WI38 (cell line): ENCODE measurements around the gene PVR.
"Not testable (repeated sequence)": the region's sequence is repeated elsewhere in the genome, so short reads cannot be mapped to it uniquely, and the experiment has no call there.

Experiments used
- H3K4me3 ChIP-seq: 2 replicates; pipeline ENCODE4 v1.5.1; 2011; ENCODE audit warnings: low read depth, mild to moderate bottlenecking, control low read depth, low read length
- TF ChIP-seq, protein P1 (sequence below): IDR thresholded peaks from 2 replicates; pipeline ENCODE4 v1.5.1; 2012; ENCODE audit warnings: low read depth, mild to moderate bottlenecking, control low read depth, low read length

PVR gene

DNA sequence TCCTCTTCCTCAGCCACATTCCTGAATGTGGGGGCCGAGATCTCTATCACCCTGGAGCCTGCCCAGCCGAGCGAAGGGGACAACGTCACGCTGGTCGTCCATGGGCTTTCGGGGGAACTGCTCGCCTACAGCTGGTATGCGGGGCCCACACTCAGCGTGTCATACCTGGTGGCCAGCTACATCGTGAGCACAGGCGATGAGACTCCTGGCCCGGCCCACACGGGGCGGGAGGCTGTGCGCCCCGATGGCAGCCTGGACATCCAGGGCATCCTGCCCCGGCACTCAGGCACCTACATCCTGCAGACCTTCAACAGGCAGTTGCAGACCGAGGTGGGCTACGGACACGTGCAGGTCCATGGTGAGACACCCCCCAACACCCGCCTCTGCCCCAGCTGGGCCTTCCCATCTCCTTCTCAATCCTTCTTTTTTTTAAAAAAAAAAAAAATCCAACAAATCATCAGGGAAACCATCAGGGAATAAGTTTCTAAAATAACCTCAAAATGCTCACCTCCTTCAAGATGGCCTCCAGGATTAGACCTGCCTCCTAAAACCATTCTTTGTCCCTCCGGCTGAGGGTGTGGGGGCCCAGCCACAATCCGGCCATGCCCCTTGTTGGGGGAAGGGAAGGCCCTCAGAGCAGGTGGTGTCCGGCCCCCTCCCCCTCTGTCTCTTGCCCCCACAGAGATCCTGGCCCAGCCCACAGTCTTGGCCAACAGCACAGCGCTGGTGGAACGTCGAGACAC is 59.8 kb downstream of the PVR start:
- no peak overlapping the region for H3K4me3 ChIP-seq

DNA sequence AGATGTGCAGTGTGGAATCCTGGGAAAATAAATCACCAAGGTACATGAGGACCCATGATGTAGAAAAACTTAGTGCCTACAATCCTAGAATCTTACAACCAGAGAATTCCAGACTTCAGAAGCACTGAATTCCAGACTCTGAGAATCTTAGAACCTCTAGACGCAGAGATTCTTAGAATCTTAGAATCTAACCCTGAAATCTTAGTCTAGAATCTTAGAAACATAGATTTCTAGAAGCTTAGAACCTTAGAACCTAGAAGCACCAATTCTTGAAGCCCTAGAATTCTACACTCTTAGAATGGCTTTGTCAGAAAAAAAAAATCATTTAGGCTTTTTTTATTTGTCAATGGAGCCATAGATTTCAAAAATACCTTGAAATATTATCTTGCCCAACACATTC is 61.3 kb downstream of the PVR start:
- TF ChIP-seq, protein P1, sequence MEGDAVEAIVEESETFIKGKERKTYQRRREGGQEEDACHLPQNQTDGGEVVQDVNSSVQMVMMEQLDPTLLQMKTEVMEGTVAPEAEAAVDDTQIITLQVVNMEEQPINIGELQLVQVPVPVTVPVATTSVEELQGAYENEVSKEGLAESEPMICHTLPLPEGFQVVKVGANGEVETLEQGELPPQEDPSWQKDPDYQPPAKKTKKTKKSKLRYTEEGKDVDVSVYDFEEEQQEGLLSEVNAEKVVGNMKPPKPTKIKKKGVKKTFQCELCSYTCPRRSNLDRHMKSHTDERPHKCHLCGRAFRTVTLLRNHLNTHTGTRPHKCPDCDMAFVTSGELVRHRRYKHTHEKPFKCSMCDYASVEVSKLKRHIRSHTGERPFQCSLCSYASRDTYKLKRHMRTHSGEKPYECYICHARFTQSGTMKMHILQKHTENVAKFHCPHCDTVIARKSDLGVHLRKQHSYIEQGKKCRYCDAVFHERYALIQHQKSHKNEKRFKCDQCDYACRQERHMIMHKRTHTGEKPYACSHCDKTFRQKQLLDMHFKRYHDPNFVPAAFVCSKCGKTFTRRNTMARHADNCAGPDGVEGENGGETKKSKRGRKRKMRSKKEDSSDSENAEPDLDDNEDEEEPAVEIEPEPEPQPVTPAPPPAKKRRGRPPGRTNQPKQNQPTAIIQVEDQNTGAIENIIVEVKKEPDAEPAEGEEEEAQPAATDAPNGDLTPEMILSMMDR = no peak

More for the DNA sequence above, 59.8 kb downstream of the PVR start:
- TF ChIP-seq, protein P1 = no peak

DNA sequence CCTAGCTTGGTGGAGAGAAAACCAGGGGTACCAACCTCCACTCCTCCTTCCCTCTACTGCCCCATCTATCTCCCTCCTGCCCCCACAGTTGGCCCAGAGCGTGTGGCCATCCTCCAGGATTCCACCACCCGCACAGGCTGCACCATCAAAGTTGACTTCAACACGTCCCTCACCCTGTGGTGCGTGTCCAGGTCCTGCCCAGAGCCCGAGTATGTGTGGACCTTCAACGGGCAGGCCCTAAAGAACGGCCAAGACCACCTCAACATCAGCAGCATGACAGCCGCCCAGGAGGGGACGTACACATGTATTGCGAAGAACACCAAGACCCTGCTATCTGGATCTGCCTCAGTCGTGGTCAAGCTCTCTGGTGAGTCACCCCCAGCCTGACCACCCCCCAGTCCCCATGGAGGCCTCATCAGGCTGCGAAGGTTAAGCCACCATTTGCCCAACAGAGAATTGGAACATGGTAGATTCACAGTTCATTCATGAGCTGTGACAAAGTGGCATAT is 61.8 kb downstream of the PVR start:
- TF ChIP-seq, protein P1 = no peak
- no peak overlapping the region for H3K4me3 ChIP-seq

More for the DNA sequence above, 61.3 kb downstream of the PVR start:
- H3K4me3 ChIP-seq = no peak overlapping the region

DNA sequence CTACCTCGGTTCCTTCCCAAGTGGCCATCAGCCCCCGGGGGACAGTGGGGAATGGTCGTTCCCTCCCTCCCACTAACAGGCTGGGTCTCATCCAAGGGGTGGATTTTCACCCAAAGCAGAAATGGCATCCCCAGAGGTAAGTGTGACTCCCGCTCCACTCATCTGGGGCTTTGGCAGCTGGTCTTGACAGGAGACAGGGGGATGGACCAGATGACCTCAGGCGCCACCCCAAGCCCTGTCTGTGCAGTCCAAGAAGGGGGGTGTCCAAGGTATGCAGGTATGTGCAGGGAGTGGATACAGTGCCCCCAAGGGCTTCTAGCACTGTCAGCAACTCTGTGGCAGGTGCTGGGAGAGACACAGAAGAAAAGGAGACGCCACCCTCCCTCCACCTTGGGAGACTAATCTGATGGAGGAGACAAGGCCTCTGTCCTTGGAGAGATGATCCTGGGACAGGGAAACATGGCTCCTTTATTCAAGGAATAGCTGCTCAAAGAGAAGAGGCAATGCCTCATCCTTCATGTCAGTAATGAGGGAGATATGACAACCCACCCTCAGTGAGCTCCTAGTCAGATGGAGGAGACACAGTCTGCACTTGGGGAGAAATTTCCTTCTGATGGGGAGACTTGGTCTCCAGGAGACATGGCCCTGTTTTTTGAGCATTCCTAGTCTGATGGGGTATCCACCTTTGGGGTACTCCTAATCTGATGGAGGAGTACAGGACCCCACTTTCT is 63.0 kb downstream of the PVR start:
- TF ChIP-seq, protein P1 = no peak
- no peak overlapping the region for H3K4me3 ChIP-seq

DNA sequence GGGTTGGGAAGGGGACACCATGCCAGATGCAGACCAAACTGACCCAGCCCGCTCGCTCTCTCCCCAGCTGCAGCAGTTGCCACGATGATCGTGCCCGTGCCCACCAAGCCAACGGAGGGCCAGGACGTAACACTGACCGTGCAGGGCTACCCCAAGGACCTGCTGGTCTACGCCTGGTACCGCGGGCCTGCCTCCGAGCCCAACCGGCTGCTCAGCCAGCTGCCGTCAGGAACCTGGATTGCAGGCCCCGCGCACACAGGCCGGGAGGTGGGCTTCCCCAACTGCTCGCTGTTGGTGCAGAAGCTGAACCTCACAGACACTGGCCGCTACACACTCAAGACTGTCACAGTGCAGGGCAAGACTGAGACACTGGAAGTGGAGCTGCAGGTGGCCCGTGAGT is 64.1 kb downstream of the PVR start:
- H3K4me3 ChIP-seq = no peak overlapping the region
- TF ChIP-seq, protein P1 = no peak

DNA sequence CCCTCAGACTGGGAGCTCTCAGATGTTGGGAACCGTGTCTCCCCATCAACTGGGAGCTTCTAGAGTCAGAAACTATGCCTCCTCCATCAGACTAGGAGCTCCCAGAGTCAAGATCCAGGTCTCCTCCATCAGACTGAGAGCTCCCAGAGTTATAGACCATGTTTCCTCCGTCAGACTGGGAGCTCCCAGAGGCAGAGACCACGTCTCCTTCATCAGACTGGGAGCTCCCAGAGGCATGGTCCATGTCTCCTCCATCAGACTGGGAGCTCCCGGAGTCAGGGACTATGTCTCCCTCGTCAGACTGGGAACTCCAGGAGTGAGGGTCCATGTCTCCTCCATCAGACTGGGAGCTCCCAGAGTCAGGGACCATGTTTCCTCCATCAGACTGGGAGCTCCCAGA is 65.2 kb downstream of the PVR start:
- TF ChIP-seq, protein P1 = no peak
- no peak overlapping the region for H3K4me3 ChIP-seq

DNA sequence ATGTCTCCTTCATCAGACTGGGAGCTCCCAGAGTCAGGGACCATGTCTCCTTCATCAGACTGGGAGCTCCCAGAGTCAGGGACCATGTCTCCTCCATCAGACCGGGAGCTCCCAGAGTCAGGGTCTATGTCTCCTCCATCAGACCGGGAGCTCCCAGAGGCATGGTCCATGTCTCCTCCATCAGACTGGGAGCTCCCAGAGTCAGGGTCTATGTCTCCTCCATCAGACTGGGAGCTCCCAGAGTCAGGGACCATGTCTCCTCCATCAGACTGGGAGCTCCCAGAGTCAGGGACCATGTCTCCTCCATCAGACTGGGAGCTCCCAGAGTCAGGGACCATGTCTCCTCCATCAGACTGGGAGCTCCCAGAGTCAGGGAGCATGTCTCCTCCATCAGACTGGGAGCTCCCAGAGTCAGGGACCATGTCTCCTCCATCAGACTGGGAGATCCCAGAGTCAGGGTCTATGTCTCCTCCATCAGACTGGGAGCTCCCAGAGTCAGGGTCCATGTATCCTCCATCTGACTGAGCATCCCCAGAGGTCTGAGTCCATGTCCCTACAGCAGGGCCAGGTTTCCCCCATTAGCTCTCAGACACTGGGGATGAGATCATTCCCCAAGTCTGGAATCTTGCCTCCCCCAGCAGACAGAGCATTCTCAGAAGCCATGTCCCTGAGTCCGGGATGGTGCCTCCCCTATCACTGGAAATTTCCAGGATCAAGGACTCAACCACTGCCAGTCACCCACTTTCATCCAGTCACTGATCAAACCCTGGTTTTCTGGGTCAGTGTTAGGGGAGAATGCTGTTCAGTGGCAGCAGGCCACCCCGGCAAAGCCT is 65.9 kb downstream of the PVR start:
- not testable (repeated sequence) for H3K4me3 ChIP-seq
